Peyer's patch (tissue), 4 donors: ENCODE measurements around the gene TMEM164. TPM values are rescaled to one million over a fixed set of nuclear protein-coding genes. Genes with fewer than 3 reads are reported as not detected.

Source experiments
- DNase-seq, 3 donors: peaks; one replicate each; pipeline ENCODE4 v3.0.0-alpha.2; 2017 to 2019
- H3K27ac ChIP-seq, 4 donors: fragments of 200-600 bp; sonication (generic); one replicate each; pipeline ENCODE4 v1.5.1; 2016 to 2019
- H3K27me3 ChIP-seq, 2 donors: fragments of 200-600 bp; sonication (generic); one replicate each; pipeline ENCODE4 v1.5.1; 2019
- H3K36me3 ChIP-seq, 3 donors: fragments of 200-600 bp; sonication (generic); one replicate each; pipeline ENCODE4 v1.5.1; 2016 to 2019
- H3K4me1 ChIP-seq, 4 donors: fragments of 200-600 bp; sonication (generic); one replicate each; pipeline ENCODE4 v1.5.1; 2016 to 2019
- H3K4me3 ChIP-seq, 4 donors: fragments of 200-600 bp; sonication (generic); 1 replicate in 3 of 4; 2 replicates in 1 of 4; pipeline ENCODE4 v1.5.1; 2016 to 2019; ENCODE audit warnings: mild to moderate bottlenecking in 1 of 4
- H3K9me3 ChIP-seq, 4 donors: fragments of 200-600 bp; sonication (generic); one replicate each; pipeline ENCODE4 v1.5.1; 2016 to 2019; ENCODE audit warnings: mild to moderate bottlenecking in 1 of 4
- CTCF ChIP-seq, 6 experiments: fragments of 450-650 bp in 4 of 6; fragments of 200-600 bp in 2 of 6; sonication (generic) in 1 of 6; IDR thresholded peaks; one replicate each; pipeline ENCODE4 v1.5.1; 2017 to 2019; ENCODE audit warnings: antibody characterized with exemption in 6 of 6, mild to moderate bottlenecking in 3 of 6, moderate library complexity in 1 of 6
- POLR2A ChIP-seq, 2 donors: fragments of 450-650 bp; IDR thresholded peaks; one replicate each; pipeline ENCODE4 v1.5.1; 2017; ENCODE audit warnings: antibody characterized with exemption in 2 of 2, mild to moderate bottlenecking in 2 of 2, moderate library complexity in 2 of 2
- total RNA-seq, 4 donors: library from RNA; depleted of rRNA; stranded (reverse); fragments of >200 nt; gene quantifications; one replicate each; pipeline ENCODE4 v1.1.0, GENCODE V29; 2016

TMEM164 gene
- total RNA-seq, 4 donors from 2014 or later = 25.6 to 79.7 (median 73.8) TPM

- Histone ChIP-seq H3K27me3 (no peaks in the 10 kb centered on the region), H3K27ac (no peak overlapping the region), H3K36me3 (no peaks in the 10 kb centered on the region), H3K9me3 (no peaks in the 10 kb centered on the region), H3K4me1 (no peaks in the 10 kb centered on the region), H3K4me3 (no peak overlapping the region)
- DNase-seq = no peak
- TF ChIP-seq POLR2A (IDR thresholded peaks at IDR 0.05) (no peak), CTCF (IDR thresholded peaks at IDR 0.05) (no peak)
These were observed 212.5 kb downstream of the TMEM164 start for GRCh38 chrX:110215411-110215810.

- Histone ChIP-seq H3K4me3 (no peak overlapping the region), H3K27me3 (no peaks in the 10 kb centered on the region), H3K27ac (no peak overlapping the region), H3K36me3 (no peaks in the 10 kb centered on the region), H3K4me1 (no peaks in the 10 kb centered on the region), H3K9me3 (no peaks in the 10 kb centered on the region)
- TF ChIP-seq POLR2A (IDR thresholded peaks at IDR 0.05) (no peak), CTCF (IDR thresholded peaks at IDR 0.05) (no peak)
- no peak for DNase-seq
These were observed 213.1 kb downstream of the TMEM164 start for GRCh38 chrX:110216027-110216426.

GRCh38 chrX:110218591-110218990 is 215.7 kb downstream of the TMEM164 start:
- no peak for TF ChIP-seq CTCF (IDR thresholded peaks at IDR 0.05)
- TF ChIP-seq POLR2A (IDR thresholded peaks at IDR 0.05) = no peak
- no peaks in the 10 kb centered on the region for H3K4me1 ChIP-seq
- DNase-seq = no peak

GRCh38 chrX:110219920-110220319 is 217.0 kb downstream of the TMEM164 start:
- no peaks in the 10 kb centered on the region for H3K36me3 ChIP-seq
- H3K27me3 ChIP-seq = no peaks in the 10 kb centered on the region
- no peaks in the 10 kb centered on the region for H3K4me1 ChIP-seq
- no peak for DNase-seq
- no peak overlapping the region for H3K27ac ChIP-seq
- H3K4me3 ChIP-seq = no peak overlapping the region
- no peaks in the 10 kb centered on the region for H3K9me3 ChIP-seq
- TF ChIP-seq POLR2A (IDR thresholded peaks at IDR 0.05) (no peak), CTCF (IDR thresholded peaks at IDR 0.05) (no peak)

More at GRCh38 chrX:110218591-110218990, 215.7 kb downstream of the TMEM164 start:
- Histone ChIP-seq H3K36me3 (no peaks in the 10 kb centered on the region), H3K27ac (no peak overlapping the region), H3K9me3 (no peaks in the 10 kb centered on the region), H3K4me3 (no peak overlapping the region), H3K27me3 (no peaks in the 10 kb centered on the region)

- DNase-seq = no peak
- H3K27me3 ChIP-seq = no peaks in the 10 kb centered on the region
- H3K27ac ChIP-seq = no peak overlapping the region
- H3K4me1 ChIP-seq = no peaks in the 10 kb centered on the region
- no peak overlapping the region for H3K4me3 ChIP-seq
- H3K36me3 ChIP-seq = no peaks in the 10 kb centered on the region
- no peaks in the 10 kb centered on the region for H3K9me3 ChIP-seq
- no peak for TF ChIP-seq POLR2A (IDR thresholded peaks at IDR 0.05)
- no peak for TF ChIP-seq CTCF (IDR thresholded peaks at IDR 0.05)
These were observed 219.8 kb downstream of the TMEM164 start for GRCh38 chrX:110222497-110223257.
